ENCODE results near the gene SBF2. TPM values are rescaled to one million over a fixed set of nuclear protein-coding genes. Genes with fewer than 3 reads are reported as not detected.

SBF2 gene
- total RNA-seq, 1 donor from 2014 or later = 27.9 TPM

GRCh38 chr11:10319702-10320558 lies 25.9 kb upstream of the SBF2 start:
- intact Hi-C loops (cut with DNase I) = loop anchor here (5.0 kb wide), 3 partner anchors 328 to 563 kb away; no protein-coding TSS in a partner anchor
- DNase-seq (ENCODE audit: low spot score) = no peak

- intact Hi-C loops (cut with DNase I) = no loop called here
- no peak for DNase-seq (ENCODE audit: low spot score)
These were observed 24.4 kb upstream of the SBF2 start for GRCh38 chr11:10318527-10318802.

GRCh38 chr11:10317776-10318526 lies 23.9 kb upstream of the SBF2 start:
- intact Hi-C loops (cut with DNase I) = no loop called here
- DNase-seq (ENCODE audit: low spot score) = no peak

- DNase-seq (ENCODE audit: low spot score) = no peak
- intact Hi-C loops (cut with DNase I) = no loop called here
These were observed 23.2 kb upstream of the SBF2 start for GRCh38 chr11:10317151-10317755.

- intact Hi-C loops (cut with DNase I) = no loop called here
- DNase-seq (ENCODE audit: low spot score) = no peak
These were observed 21.1 kb upstream of the SBF2 start for GRCh38 chr11:10315083-10315482.

GRCh38 chr11:10314199-10315072 lies 20.4 kb upstream of the SBF2 start:
- intact Hi-C loops (cut with DNase I) = loop anchor here (5.0 kb wide), 1 partner anchor 38 kb away; no protein-coding TSS in a partner anchor
- no peak for DNase-seq (ENCODE audit: low spot score)

GRCh38 chr11:10311802-10312201 lies 17.8 kb upstream of the SBF2 start:
- intact Hi-C loops (cut with DNase I) = loop anchor here (2.0 to 5.0 kb wide), 2 partner anchors 40 to 339 kb away; no protein-coding TSS in a partner anchor
- DNase-seq (ENCODE audit: low spot score) = no peak

GRCh38 chr11:10310301-10310841 lies 16.4 kb upstream of the SBF2 start:
- DNase-seq (ENCODE audit: low spot score) = no peak
- intact Hi-C loops (cut with DNase I) = loop anchor here (2.0 to 5.0 kb wide), 2 partner anchors 42 to 338 kb away; no protein-coding TSS in a partner anchor

GRCh38 chr11:10309163-10310093 lies 15.4 kb upstream of the SBF2 start:
- intact Hi-C loops (cut with DNase I) = loop anchor here (2.0 to 5.0 kb wide), 4 partner anchors 43 to 447 kb away; no protein-coding TSS in a partner anchor
- no peak for DNase-seq (ENCODE audit: low spot score)

- intact Hi-C loops (cut with DNase I) = loop anchor here (1.0 to 5.0 kb wide), 3 partner anchors 101 to 549 kb away; no protein-coding TSS in a partner anchor
- DNase-seq (ENCODE audit: low spot score) = no peak
These were observed 14.4 kb upstream of the SBF2 start for GRCh38 chr11:10308201-10308954.

GRCh38 chr11:10307400-10308200 lies 13.6 kb upstream of the SBF2 start:
- peak; percentile 93 for DNase-seq (ENCODE audit: low spot score)

GRCh38 chr11:10307022-10307399 lies 13.0 kb upstream of the SBF2 start:
- intact Hi-C loops (cut with DNase I) = loop anchor here (5.0 kb wide), 2 partner anchors 100 to 445 kb away; no protein-coding TSS in a partner anchor
- no peak for DNase-seq (ENCODE audit: low spot score)

More at GRCh38 chr11:10307400-10308200, 13.6 kb upstream of the SBF2 start:
- intact Hi-C loops (cut with DNase I) = loop anchor here (1.0 to 5.0 kb wide), 3 partner anchors 100 to 548 kb away; no protein-coding TSS in a partner anchor

- intact Hi-C loops (cut with DNase I) = loop anchor here (5.0 kb wide), 2 partner anchors 99 to 444 kb away; no protein-coding TSS in a partner anchor
These were observed 12.2 kb upstream of the SBF2 start for GRCh38 chr11:10305964-10306918.

GRCh38 chr11:10305262-10305963 lies 11.4 kb upstream of the SBF2 start:
- intact Hi-C loops (cut with DNase I) = loop anchor here (5.0 kb wide), 2 partner anchors 98 to 443 kb away; no protein-coding TSS in a partner anchor
- DNase-seq (ENCODE audit: low spot score) = peak; percentile 87

More at GRCh38 chr11:10305964-10306918, 12.2 kb upstream of the SBF2 start:
- DNase-seq (ENCODE audit: low spot score) = no peak

Measured in cardiac septum (tissue), 1 donor.